Measurements from ENCODE around the gene VDAC1.

DNA sequence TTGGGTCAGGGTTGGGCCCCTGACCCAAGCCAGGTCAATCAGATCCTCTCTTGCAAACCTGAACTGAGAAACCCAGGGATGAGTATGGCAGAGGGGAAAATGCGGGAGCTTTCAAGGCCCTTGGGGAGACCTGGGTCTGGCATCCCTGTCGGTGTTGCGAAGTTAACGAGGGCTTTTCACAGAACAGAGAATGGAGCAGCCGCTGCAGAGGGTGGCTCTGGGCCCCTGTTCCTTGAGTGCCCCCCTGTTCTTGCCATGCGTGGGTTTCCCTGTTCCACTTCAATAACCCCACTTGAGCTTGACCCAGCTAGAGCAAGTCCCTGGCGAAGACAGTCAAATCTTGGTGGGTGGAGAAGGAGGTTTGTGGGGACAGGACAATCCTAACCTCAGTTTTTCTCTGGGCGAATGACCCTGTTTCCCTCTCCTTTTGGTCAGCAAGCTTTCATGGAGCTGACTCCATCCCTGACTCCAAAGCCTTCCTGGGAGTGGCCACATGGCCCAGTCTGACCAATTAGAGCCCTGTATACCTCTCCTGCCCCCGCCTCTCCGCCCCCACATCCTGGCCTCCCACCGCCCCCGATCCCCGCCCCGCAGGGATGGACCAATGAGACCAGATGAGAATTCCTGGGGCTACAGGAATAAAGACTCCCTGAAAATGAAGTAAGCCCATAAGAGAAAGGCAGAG, 2.9 kb upstream of the VDAC1 start:
- TF ChIP-seq, protein P1, sequence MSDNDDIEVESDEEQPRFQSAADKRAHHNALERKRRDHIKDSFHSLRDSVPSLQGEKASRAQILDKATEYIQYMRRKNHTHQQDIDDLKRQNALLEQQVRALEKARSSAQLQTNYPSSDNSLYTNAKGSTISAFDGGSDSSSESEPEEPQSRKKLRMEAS (IDR thresholded peaks at IDR 0.05), result no peak
- TF ChIP-seq CREB1 (IDR thresholded peaks at IDR 0.05; ENCODE audit: low read depth) (no peak), NFIC (IDR thresholded peaks at IDR 0.05) (no peak), YY1 (IDR thresholded peaks at IDR 0.05; ENCODE audit: low read depth) (no peak), EP300 (IDR thresholded peaks at IDR 0.05; ENCODE audit: borderline replicate concordance) (no peak)
- TF ChIP-seq, protein P2, sequence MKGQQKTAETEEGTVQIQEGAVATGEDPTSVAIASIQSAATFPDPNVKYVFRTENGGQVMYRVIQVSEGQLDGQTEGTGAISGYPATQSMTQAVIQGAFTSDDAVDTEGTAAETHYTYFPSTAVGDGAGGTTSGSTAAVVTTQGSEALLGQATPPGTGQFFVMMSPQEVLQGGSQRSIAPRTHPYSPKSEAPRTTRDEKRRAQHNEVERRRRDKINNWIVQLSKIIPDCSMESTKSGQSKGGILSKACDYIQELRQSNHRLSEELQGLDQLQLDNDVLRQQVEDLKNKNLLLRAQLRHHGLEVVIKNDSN (IDR thresholded peaks at IDR 0.05), result peak; percentile 91
